ENCODE measurements around the gene ART1.

DNA sequence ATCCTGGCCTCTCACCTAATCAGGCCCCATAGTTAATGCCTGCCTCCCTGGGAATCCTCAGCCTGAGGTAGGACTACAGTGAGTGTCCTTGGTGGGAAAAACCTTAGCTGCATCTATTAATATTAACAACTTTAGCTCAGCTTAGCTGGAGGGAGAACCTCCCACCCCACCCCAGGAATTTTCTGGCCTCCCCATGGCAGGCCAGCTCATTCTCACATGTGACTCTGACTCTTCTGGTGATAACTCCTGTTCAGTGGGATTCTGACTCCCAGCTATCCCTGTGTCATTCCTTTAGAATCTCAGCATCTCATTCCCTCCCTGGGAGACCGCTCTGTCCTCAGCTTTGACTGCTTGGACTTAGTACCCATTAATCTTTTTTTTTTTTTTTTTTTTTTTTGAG is 17.6 kb upstream of the ART1 start:
- TF ChIP-seq, protein P1, sequence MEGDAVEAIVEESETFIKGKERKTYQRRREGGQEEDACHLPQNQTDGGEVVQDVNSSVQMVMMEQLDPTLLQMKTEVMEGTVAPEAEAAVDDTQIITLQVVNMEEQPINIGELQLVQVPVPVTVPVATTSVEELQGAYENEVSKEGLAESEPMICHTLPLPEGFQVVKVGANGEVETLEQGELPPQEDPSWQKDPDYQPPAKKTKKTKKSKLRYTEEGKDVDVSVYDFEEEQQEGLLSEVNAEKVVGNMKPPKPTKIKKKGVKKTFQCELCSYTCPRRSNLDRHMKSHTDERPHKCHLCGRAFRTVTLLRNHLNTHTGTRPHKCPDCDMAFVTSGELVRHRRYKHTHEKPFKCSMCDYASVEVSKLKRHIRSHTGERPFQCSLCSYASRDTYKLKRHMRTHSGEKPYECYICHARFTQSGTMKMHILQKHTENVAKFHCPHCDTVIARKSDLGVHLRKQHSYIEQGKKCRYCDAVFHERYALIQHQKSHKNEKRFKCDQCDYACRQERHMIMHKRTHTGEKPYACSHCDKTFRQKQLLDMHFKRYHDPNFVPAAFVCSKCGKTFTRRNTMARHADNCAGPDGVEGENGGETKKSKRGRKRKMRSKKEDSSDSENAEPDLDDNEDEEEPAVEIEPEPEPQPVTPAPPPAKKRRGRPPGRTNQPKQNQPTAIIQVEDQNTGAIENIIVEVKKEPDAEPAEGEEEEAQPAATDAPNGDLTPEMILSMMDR (IDR thresholded peaks at IDR 0.05; ENCODE audit: insufficient read depth, low read depth, low read length): no peak
- no peak for TF ChIP-seq EZH2 (IDR thresholded peaks at IDR 0.05; ENCODE audit: insufficient read depth, low read length)
